HepG2 (cell line): ENCODE data around the gene REEP3.

Source experiments
- CENPT ChIP-seq: sonication (generic); formaldehyde crosslinking; IDR thresholded peaks from 2 replicates; pipeline ENCODE4 v1.8.0; 2022; ENCODE audit warnings: low read depth, mild to moderate bottlenecking, moderate library complexity, missing genetic modification reagents
- EP300 ChIP-seq, 3 experiments: sonication (generic) in 1 of 3; formaldehyde crosslinking in 1 of 3; IDR thresholded peaks; 2 replicates each; pipeline versions ENCODE4 v1.5.1 to v1.6.1; 2011 to 2020; ENCODE audit warnings: low read depth in 2 of 3, low read length in 2 of 3, borderline replicate concordance in 1 of 3, improper control_type of control experiment in 1 of 3, mild to moderate bottlenecking in 1 of 3, missing genetic modification reagents in 1 of 3, moderate library complexity in 1 of 3
- EZH2 ChIP-seq: conservative IDR thresholded peaks from 2 replicates; pipeline ENCODE4 v1.6.1; 2012; ENCODE audit warnings: mild to moderate bottlenecking, low read depth, low read length, moderate library complexity
- KDM5A ChIP-seq: fragments of 200-600 bp; sonication (generic); IDR thresholded peaks from 2 replicates; pipeline ENCODE4 v1.7.0; 2018; ENCODE audit warnings: antibody characterized with exemption, mild to moderate bottlenecking, low read length, borderline replicate concordance
- NR2F1 ChIP-seq, 2 experiments: fragments of 450-650 bp in 1 of 2; formaldehyde crosslinking in 1 of 2; IDR thresholded peaks; 2 replicates each; pipeline versions ENCODE4 v1.5.0 to v1.6.1; 2016 to 2020; ENCODE audit warnings: mild to moderate bottlenecking in 1 of 2, missing compliant biosample characterization in 1 of 2, missing genetic modification reagents in 1 of 2, moderate library complexity in 1 of 2
- ZBTB7B ChIP-seq: sonication (generic); formaldehyde crosslinking; IDR thresholded peaks from 2 replicates; pipeline ENCODE4 v1.4.0; 2020; ENCODE audit warnings: missing genetic modification reagents
- ZIK1 ChIP-seq: sonication (generic); formaldehyde crosslinking; IDR thresholded peaks from 2 replicates; pipeline ENCODE4 v1.5.0; 2020; ENCODE audit warnings: mild to moderate bottlenecking, low read depth, missing genetic modification reagents, borderline replicate concordance
- ZNF138 ChIP-seq: sonication (generic); formaldehyde crosslinking; IDR thresholded peaks from 2 replicates; pipeline ENCODE4 v1.5.0; 2020; ENCODE audit warnings: mild to moderate bottlenecking, low read depth, missing genetic modification reagents
- ZNF350 ChIP-seq: sonication (generic); formaldehyde crosslinking; IDR thresholded peaks from 2 replicates; pipeline ENCODE4 v1.4.0; 2020; ENCODE audit warnings: mild to moderate bottlenecking, low read depth, missing genetic modification reagents, borderline replicate concordance
- ZNF773 ChIP-seq: sonication (generic); formaldehyde crosslinking; IDR thresholded peaks from 2 replicates; pipeline ENCODE4 v1.4.0; 2020; ENCODE audit warnings: missing genetic modification reagents, borderline replicate concordance
- ZNF891 ChIP-seq: sonication (generic); formaldehyde crosslinking; IDR thresholded peaks from 2 replicates; pipeline ENCODE4 v1.5.0; 2020; ENCODE audit warnings: mild to moderate bottlenecking, missing genetic modification reagents
- TF ChIP-seq, protein P1 (sequence below): IDR thresholded peaks from 2 replicates; pipeline ENCODE4 v1.6.1; 2016; ENCODE audit warnings: missing biosample characterization, missing genetic modification reagents, low read depth
- TF ChIP-seq, protein P2 (sequence below): sonication (generic); formaldehyde crosslinking; IDR thresholded peaks from 2 replicates; pipeline ENCODE4 v1.5.0; 2020; ENCODE audit warnings: mild to moderate bottlenecking, missing genetic modification reagents, moderate library complexity

DNA sequence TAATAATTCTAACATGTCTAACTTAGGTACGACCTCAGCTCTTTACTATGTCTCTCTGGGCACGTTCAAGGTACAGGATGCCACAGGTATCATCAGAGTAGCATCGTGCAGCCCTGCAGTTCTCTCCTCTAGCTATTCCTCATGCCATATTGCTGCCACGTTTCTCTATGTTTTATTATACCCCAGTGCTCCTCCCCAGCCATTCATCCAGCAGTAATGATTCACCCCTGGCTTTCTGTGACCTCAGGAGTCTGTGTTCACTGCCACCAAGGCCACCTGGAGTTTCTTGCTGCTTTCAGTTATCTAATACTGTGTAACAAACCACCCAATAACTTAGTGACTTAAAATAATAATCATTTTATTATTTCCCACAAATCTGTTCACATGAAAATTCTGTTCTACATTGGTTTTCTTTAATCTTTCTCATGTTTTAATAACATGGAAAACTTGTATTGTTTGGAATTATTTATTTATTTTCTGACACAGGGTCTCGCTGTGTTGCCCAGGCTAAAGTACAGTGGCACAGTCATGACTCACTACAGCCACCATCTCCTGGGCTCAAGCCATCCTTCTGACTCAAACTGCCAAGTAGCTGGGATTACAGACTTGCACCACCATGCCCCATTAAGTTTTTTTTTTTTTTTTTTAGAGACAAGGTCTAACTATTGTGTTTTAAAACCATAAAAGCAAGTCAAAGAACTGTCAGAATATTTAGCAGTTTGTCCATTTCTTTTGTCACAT lies 21.8 kb downstream of the REEP3 start:
- TF ChIP-seq ZIK1 (CRISPR knock-in tag): no peak
- no peak for TF ChIP-seq EP300 (IDR thresholded peaks at IDR 0.05; ENCODE audit: low read depth in 2 of 2, low read length in 2 of 2)
- TF ChIP-seq EP300 (CRISPR knock-in tag; IDR thresholded peaks at IDR 0.05; ENCODE audit: borderline replicate concordance): no peak
- no peak for TF ChIP-seq ZNF891
- no peak for TF ChIP-seq KDM5A
- TF ChIP-seq, protein P1, sequence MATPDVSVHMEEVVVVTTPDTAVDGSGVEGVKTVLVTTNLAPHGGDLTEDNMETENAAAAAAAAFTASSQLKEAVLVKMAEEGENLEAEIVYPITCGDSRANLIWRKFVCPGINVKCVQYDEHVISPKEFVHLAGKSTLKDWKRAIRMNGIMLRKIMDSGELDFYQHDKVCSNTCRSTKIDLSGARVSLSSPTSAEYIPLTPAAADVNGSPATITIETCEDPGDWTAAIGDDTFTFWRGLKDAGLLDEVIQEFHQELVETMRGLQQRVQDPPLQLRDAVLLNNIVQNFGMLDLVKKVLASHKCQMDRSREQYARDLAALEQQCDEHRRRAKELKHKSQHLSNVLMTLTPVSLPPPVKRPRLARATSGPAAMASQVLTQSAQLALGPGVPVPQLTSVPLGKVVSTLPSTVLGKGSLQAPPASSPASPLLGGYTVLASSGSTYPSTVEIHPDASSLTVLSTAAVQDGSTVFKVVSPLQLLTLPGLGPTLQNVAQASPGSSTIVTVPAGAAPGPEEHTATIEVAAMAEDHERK: no peak
- no peak for TF ChIP-seq CENPT (CRISPR knock-in tag)
- TF ChIP-seq EZH2: no peak
- no peak for TF ChIP-seq ZNF773 (CRISPR knock-in tag)
- TF ChIP-seq, protein P2, sequence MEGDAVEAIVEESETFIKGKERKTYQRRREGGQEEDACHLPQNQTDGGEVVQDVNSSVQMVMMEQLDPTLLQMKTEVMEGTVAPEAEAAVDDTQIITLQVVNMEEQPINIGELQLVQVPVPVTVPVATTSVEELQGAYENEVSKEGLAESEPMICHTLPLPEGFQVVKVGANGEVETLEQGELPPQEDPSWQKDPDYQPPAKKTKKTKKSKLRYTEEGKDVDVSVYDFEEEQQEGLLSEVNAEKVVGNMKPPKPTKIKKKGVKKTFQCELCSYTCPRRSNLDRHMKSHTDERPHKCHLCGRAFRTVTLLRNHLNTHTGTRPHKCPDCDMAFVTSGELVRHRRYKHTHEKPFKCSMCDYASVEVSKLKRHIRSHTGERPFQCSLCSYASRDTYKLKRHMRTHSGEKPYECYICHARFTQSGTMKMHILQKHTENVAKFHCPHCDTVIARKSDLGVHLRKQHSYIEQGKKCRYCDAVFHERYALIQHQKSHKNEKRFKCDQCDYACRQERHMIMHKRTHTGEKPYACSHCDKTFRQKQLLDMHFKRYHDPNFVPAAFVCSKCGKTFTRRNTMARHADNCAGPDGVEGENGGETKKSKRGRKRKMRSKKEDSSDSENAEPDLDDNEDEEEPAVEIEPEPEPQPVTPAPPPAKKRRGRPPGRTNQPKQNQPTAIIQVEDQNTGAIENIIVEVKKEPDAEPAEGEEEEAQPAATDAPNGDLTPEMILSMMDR (CRISPR knock-in tag): no peak
- TF ChIP-seq ZBTB7B (CRISPR knock-in tag): no peak
- no peak for TF ChIP-seq ZNF350
- TF ChIP-seq NR2F1 (CRISPR knock-in tag; IDR thresholded peaks at IDR 0.05): no peak
- no peak for TF ChIP-seq ZNF138 (CRISPR knock-in tag)
